Lower leg skin (tissue), 4 donors: ENCODE data around the gene RGPD4. TPM values are rescaled to one million over a fixed set of nuclear protein-coding genes. Genes with fewer than 3 reads are reported as not detected.
"Not testable (repeated sequence)": the region's sequence is repeated elsewhere in the genome, so short reads cannot be mapped to it uniquely, and the experiment has no call there.

ENCODE experiments used
- DNase-seq, 2 donors: peaks; one replicate each; pipeline ENCODE4 v3.0.0-alpha.2; 2019; ENCODE audit warnings: low spot score in 2 of 2
- H3K4me3 ChIP-seq: fragments of 200-600 bp; sonication (generic); 2 replicates; pipeline ENCODE4 v1.5.1; 2017; ENCODE audit warnings: mild to moderate bottlenecking, low read depth; ENCODE audit not compliant: poor library complexity, severe bottlenecking
- POLR2A ChIP-seq, 2 donors: fragments of 450-650 bp; IDR thresholded peaks; one replicate each; pipeline ENCODE4 v1.6.1; 2016 to 2017; ENCODE audit warnings: antibody characterized with exemption in 2 of 2, mild to moderate bottlenecking in 1 of 2, moderate library complexity in 1 of 2
- WGBS, 2 donors: methylation state at CpG; one replicate each; pipeline ENCODE4 v1.1.5; 2018; 5-methylcytosine and 5-hydroxymethylcytosine counted together
- intact Hi-C: fragments of 100-400 bp; cut with DNase I; formaldehyde crosslinking; loops from one replicate; pipeline ENCODE4 v1.15.0; 2023; ENCODE audit warnings: low total_unique reads
- total RNA-seq, 4 donors: library from RNA; depleted of rRNA; stranded (reverse); fragments of >200 nt; gene quantifications; one replicate each; pipeline ENCODE4 v1.1.0, GENCODE V29; 2016
- TF ChIP-seq, protein P1 (sequence below), 3 donors: fragments of 450-650 bp; IDR thresholded peaks; one replicate each; pipeline ENCODE4 v1.5.1; 2016; ENCODE audit warnings: antibody characterized with exemption in 3 of 3, mild to moderate bottlenecking in 3 of 3, moderate library complexity in 2 of 3

Gene RGPD4
- total RNA-seq, 4 donors from 2014 or later = not detected

DNA sequence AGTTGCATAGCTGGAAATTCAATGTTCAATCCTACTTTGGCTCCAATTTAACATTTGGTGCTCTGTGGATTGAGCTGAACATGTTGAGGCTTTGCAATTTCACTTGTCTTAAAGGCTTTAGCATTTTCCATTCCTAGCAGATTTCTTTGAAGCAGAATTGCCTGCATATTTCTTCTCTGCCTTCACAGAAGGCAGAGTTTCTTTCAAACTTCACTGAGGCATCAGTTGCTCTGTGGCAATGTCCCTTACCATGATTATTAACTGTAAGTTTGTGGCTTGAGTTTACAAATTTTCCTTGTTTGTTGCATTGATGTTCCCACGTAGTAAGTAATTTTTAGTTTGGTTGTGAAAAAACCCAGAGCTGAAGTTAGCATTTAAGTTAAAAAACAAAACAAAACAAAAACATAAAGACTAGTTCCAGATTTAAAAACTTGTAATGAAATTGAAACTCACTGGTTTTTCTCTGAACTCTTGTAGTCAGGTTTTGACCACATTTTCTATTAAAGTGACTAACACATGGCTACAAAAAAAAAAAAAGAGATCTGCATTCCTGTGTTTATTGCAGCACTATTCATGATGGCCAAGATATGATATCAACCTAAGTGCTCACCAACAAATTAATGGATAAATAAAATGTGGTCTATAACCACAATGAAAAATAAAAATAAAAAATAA lies 90.1 kb downstream of the RGPD4 start:
- H3K4me3 ChIP-seq, DNase-seq, intact Hi-C loops: not testable (repeated sequence)
- 59 to 75% methylated on average over 1 of the region's 1 CpG for WGBS, 2 donors

- TF ChIP-seq, protein P1, sequence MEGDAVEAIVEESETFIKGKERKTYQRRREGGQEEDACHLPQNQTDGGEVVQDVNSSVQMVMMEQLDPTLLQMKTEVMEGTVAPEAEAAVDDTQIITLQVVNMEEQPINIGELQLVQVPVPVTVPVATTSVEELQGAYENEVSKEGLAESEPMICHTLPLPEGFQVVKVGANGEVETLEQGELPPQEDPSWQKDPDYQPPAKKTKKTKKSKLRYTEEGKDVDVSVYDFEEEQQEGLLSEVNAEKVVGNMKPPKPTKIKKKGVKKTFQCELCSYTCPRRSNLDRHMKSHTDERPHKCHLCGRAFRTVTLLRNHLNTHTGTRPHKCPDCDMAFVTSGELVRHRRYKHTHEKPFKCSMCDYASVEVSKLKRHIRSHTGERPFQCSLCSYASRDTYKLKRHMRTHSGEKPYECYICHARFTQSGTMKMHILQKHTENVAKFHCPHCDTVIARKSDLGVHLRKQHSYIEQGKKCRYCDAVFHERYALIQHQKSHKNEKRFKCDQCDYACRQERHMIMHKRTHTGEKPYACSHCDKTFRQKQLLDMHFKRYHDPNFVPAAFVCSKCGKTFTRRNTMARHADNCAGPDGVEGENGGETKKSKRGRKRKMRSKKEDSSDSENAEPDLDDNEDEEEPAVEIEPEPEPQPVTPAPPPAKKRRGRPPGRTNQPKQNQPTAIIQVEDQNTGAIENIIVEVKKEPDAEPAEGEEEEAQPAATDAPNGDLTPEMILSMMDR (IDR thresholded peaks at IDR 0.05) = no peak
- no peak for TF ChIP-seq POLR2A (IDR thresholded peaks at IDR 0.05)
- DNase-seq = no peak
- intact Hi-C loops = no loop called here
- 40 to 45% methylated on average over 3 of the region's 3 CpGs for WGBS, 2 donors
- H3K4me3 ChIP-seq = no peak overlapping the region
Observed at GRCh38 chr2:107927034-107927534, 100.4 kb downstream of the RGPD4 start.

DNA sequence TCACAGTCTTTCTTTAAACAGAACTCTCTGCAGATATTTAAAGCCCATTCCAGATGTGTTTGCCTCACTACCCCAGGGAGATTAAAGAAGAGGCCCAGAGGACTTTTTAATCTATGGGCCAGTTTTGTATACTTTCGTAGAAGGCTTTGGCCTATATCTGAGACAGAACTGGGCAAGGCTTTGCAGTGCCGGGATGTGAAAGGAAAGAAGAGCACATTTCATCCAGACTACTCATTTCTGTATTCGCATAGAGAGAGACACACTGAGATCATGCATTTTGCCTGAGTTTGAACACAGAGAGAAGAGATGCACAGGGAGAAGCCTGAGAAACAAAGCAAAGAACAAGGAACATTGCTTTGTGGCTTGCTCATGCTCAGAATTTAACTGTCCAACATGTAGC lies 104.7 kb downstream of the RGPD4 start:
- intact Hi-C loops = no loop called here
- DNase-seq = no peak
- no peak overlapping the region for H3K4me3 ChIP-seq
- TF ChIP-seq, protein P1 (IDR thresholded peaks at IDR 0.05) = no peak
- TF ChIP-seq POLR2A (IDR thresholded peaks at IDR 0.05) = no peak
- WGBS, 2 donors = 84 to 85% methylated on average over 3 of the region's 3 CpGs

GRCh38 chr2:107932488-107932887 lies 105.8 kb downstream of the RGPD4 start:
- no peak for DNase-seq

GRCh38 chr2:107932979-107933378 lies 106.3 kb downstream of the RGPD4 start:
- H3K4me3 ChIP-seq = no peak overlapping the region
- 34 to 35% methylated on average over 3 of the region's 3 CpGs for WGBS, 2 donors
- no peak for TF ChIP-seq POLR2A (IDR thresholded peaks at IDR 0.05)
- TF ChIP-seq, protein P1 (IDR thresholded peaks at IDR 0.05) = no peak
- no peak for DNase-seq
- intact Hi-C loops = no loop called here

More at GRCh38 chr2:107932488-107932887, 105.8 kb downstream of the RGPD4 start:
- H3K4me3 ChIP-seq = no peak overlapping the region
- 42 to 56% methylated on average over 2 of the region's 2 CpGs for WGBS, 2 donors
- intact Hi-C loops = no loop called here
- TF ChIP-seq POLR2A (IDR thresholded peaks at IDR 0.05) = no peak
- TF ChIP-seq, protein P1 (IDR thresholded peaks at IDR 0.05) = no peak

- no peak overlapping the region for H3K4me3 ChIP-seq
- TF ChIP-seq, protein P1 (IDR thresholded peaks at IDR 0.05) = no peak
- TF ChIP-seq POLR2A (IDR thresholded peaks at IDR 0.05) = no peak
- WGBS, 2 donors = 41 to 43% methylated on average over 5 of the region's 5 CpGs
- DNase-seq = no peak
- intact Hi-C loops = no loop called here
Observed at GRCh38 chr2:107936433-107937359, 110.0 kb downstream of the RGPD4 start.
